HG03025 (cell line): ENCODE measurements around the gene MYO7A.

Source experiments
- ATAC-seq: cut with Tn5 transposase; IDR thresholded peaks from one replicate; pipeline ENCODE4 v1.9.1; 2021; ENCODE audit warnings: mild to moderate bottlenecking, moderate library complexity; ENCODE audit not compliant: unreplicated experiment, low FRiP score

Gene MYO7A

DNA sequence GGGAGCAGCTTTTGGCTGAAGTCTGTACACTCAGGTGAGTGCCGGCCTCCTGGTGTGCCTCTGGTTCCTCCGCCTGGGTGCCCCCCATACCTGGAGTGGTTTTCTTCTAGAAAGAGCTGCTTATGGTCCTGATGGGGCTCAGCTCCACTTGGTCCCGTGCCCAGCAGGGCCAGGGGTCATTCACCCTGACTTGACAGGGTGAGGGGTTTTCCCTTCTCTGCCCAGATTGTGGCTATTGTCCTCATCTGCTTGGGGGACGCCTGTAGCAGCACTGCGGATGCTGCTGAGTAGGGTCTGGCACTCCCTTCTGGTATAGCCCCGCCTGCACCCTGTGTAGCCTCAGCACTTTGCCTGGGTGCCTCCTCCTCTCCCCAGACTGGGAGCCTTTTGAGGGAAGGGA is 17.2 kb upstream of the MYO7A start:
- no peak for ATAC-seq

DNA sequence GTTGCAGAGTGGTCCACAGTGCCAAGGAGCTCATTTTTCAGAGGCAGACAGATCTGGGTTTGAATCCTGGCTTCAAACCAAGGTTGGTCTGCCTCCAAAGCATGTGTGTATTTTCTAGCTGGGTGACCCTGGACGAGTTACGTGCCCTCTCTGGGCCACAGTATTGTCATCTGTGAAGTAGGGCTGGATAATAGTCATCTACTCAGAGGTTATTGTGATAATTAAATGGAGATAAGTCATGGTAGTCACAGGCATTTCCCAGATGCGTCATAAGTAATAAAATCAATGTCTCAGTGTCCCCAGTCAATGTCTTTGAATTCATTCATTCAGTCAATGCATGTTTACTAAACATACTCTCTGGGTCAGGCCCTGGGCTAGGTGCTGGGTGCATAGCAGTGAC is 16.8 kb upstream of the MYO7A start:
- ATAC-seq = no peak

- ATAC-seq = no peak
These were observed 16.1 kb upstream of the MYO7A start for GRCh38 chr11:77111946-77112345.

GRCh38 chr11:77112641-77113381 is 15.2 kb upstream of the MYO7A start:
- ATAC-seq = no peak

DNA sequence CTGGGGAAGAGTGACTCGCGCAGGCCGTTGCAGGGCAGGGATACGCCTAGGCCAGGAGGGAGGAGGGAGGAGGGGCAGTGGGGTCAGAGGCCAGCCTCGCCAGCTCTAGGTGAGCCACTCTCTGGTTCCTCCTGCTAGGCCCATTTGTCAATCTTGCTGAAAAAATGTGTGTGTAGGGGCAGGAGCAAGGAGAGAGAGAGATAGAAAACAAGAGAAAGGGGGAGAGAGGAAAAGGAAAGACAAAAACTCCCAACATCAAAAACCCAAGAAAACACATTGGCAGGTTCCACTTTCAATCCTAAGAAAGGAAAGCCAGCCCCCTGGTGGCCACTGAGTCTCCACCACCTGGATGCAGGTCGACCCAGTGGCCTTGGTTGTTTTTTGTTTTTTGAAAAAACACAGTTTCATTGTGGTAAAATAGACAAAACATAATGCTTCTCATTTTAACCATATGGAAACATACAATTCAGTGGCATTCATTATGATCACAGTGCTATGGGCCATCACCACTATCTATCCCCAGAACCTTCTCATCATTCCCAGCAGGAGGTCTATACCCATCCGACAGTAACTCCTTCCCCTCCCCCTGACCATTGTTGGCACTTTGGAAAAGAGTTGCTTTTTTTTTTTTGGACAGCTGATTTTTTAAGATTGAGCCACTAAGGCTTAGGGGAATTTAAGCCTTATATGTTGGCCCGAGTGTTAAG is 14.5 kb upstream of the MYO7A start:
- ATAC-seq = no peak

GRCh38 chr11:77114089-77114463 is 14.0 kb upstream of the MYO7A start:
- ATAC-seq = no peak

- ATAC-seq = no peak
These were observed 12.8 kb upstream of the MYO7A start for GRCh38 chr11:77115181-77115611.

- no peak for ATAC-seq
These were observed 12.1 kb upstream of the MYO7A start for GRCh38 chr11:77115956-77116355.

DNA sequence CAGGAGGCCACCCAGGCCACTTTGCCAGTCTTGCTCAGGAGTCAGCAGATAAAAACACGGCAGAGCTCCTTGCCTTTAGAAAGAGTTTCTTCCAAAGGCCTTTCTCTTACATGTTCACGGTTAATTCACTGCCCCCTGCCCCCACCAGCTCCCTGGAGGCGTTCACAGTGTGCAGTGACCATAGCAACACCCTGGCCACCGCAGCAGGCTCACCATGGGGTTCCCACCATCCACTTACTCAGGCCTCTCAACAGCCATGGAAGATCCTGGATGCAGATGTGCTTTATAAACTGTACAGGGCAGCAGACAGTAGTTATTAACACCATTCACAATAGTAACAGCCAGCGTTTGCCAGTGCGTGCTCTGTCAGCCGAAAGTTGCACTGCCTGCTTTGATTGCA is 10.6 kb upstream of the MYO7A start:
- no peak for ATAC-seq

DNA sequence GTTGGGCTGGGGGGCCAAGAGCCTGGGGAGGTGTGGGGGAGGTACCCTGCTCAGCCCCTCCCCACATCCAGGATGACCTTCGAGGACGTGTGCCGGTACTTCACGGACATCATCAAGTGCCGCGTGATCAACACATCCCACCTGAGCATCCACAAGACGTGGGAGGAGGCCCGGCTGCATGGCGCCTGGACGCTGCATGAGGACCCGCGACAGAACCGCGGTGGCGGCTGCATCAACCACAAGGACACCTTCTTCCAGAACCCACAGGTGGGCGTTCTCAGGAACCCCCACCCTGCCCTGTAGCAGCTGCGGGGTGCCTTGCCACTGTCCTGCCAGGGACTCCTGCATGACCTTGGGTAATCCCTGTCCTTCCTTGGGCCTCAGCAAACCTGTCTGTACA is 10.0 kb upstream of the MYO7A start:
- ATAC-seq = no peak

- no peak for ATAC-seq
These were observed 9.1 kb upstream of the MYO7A start for GRCh38 chr11:77118971-77119370.

GRCh38 chr11:77119531-77119936 is 8.5 kb upstream of the MYO7A start:
- no peak for ATAC-seq

GRCh38 chr11:77120571-77120970 is 7.5 kb upstream of the MYO7A start:
- no peak for ATAC-seq

DNA sequence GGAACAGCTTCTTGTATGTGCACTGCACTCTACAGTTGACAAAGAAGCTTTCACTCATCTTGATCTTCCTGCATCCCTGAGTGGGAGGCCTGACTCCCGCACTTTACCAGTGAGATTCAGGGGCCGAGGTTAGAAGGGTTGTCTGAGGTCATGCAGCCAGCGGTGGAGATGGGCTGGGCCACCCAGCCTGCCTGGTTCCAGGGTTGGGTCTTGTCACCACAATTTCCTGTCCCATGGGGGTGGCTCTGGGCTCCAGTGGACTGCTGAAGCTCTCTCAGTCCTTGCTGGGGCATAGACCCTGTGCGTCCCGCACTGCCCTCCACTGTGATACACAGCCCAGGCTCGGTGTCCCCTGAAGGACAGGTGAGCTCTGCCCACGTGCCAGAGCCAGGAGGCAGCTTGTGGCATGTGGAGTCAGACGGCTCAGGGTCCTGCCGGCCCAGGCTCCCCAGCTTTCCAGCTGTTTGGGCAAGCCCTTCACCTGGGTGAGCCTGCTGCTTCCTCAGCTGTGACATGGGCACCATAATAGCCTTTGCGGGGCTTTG is 6.9 kb upstream of the MYO7A start:
- ATAC-seq = no peak

GRCh38 chr11:77121876-77122575 is 6.0 kb upstream of the MYO7A start:
- no peak for ATAC-seq

DNA sequence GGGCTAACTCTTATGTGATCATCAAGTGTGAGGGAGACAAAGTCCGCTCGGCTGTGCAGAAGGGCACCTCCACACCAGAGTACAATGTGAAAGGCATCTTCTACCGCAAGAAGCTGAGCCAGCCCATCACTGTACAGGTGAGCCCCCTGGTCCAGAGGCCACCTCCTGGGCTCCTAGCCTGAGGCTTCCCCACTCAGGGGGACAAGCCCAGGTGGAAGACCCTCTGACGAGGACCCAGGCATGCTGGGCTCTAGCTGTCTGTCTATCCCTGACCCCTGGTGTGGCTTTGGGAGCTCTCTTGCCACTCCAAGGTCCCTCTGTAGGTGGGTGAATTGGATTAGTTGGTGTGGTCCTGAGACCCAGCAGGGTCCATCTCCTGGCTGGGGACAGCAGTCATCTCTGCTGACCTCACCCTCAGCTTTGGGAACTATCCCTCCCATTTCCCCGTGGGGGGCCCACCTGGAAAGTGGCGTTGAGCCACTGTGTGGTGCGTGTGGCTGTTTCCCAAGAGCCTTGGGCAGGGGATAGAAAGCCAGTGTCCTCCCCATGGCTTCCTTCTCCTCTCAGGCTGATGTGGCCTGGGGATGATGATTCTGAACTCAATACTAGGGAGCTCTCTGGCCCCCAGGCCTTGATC is 5.4 kb upstream of the MYO7A start:
- ATAC-seq = no peak

DNA sequence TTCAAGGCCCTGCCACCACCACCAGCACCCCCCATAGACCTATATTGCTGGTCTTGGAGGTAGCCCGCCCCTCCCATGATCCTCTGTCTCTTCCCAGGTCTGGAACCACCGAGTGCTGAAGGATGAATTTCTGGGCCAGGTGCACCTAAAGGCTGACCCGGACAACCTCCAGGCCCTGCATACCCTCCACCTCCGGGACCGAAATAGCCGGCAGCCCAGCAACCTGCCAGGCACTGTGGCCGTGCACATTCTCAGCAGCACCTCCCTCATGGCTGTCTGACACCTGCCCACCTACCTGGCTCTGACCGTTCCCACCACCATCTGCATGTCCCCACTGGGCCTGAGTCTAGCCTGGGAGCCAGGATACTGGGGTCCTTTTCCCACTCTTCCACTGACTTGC is 4.5 kb upstream of the MYO7A start:
- ATAC-seq = no peak

GRCh38 chr11:77124041-77124440 is 4.0 kb upstream of the MYO7A start:
- no peak for ATAC-seq

GRCh38 chr11:77124488-77124887 is 3.6 kb upstream of the MYO7A start:
- no peak for ATAC-seq

DNA sequence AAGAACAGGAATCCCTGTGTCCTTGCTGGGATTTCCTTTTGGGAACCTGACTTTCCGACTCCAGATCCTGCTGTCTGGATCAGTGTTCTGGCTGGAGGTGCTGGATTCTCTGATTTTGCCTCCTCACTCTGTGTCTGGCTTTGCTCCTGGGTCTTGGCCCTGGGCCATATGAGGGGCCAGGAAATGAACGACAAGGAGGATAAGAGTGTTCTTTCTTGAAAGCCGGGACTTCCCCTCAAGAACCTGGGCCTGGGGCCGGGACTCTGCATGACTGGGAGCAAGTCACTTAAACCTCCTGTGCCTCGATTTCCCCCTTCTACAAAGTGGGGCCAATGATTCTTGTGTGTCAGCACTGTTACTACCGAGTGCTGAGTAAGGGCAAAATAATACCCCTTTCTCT is 2.9 kb upstream of the MYO7A start:
- no peak for ATAC-seq

GRCh38 chr11:77125695-77126094 is 2.4 kb upstream of the MYO7A start:
- no peak for ATAC-seq
